Stimulated activated CD4-positive, alpha-beta T cell treated with anti-CD3 and anti-CD28 coated beads, Interleukin-2, amount 100 ng/mL, for 24 hours (primary cell): Measurements from ENCODE around the gene MSANTD2.

ENCODE experiments used
- DNase-seq, 2 donors: peaks; one replicate each; pipeline ENCODE4 v3.0.0-alpha.2; 2020

Gene MSANTD2

DNA sequence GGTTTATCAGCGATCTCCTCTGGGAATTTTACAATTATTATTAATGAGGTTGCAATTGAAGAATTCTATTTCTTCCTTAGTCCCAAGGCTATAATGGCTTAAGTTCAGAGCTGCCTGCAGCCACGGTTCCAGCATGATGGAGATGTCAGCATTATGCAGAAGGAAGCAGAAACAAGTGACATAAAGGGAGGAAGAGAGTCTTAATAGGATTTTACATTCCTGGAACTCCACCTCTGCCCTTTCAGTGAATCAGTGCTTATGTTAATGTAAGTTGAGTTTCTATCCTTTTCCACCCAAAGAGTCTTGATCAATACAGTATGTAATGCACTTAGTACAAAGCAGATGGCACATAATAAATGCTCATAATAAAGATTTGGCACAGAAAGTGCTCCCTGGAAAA is 72.1 kb downstream of the MSANTD2 start:
- no peak for DNase-seq

GRCh38 chr11:124727474-124727873 is 72.7 kb downstream of the MSANTD2 start:
- no peak for DNase-seq

- DNase-seq = no peak
Observed at GRCh38 chr11:124725719-124726105, 74.5 kb downstream of the MSANTD2 start.

DNA sequence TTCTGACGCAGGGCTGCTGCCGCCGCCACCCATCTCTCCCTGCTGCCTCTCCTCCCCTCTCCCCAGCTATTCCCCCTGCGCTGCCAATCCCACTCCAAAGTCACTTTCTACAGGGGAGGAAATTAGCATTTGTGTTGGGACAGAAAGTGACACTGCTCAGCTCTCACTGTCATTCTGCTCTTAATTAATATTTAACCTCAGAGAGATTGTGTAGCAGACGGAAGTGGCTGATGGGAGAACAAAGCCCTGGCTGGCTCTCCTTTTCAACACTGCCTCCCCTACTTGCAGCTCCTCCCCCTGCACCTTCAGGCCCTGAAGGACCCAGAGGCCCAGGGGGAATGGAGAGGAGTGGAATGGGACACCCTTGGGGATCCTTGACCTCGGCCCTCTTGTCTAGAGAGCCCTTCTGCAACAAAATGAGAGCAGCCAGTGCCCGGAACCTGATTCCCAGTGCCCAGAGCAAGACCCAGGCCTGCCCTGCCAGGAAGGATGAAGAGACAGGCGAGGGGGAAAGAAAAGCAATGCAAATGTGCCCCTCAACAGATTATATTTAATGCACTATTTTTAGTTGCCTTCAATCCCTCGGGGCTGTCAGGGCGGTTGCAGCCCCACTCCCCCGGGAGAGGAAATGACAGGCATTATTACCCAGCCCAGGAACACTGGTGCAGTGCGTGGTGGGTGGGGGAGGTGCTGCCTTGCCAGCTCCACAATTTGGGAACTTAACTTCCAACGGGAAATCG is 75.1 kb downstream of the MSANTD2 start:
- no peak for DNase-seq

GRCh38 chr11:124722176-124722575 is 78.0 kb downstream of the MSANTD2 start:
- DNase-seq = no peak

DNA sequence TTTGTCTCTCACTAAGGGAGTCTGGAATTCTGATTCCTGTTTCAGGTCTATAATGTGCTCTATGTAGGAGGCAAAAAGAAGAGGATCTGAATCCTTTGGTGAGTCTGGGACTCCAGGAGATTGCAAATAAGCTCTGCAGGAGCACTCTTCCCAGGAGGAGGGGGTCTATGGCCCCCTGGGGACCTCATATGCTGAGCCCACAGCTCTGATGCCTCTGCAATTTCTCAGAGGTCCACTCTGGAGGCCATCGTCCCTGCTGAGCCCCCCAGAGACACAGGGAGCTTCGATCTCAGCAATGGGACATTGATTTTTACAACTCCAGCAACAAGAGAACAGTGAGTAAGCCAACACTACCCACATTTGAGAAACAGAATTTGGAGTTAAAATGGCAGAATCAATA is 80.7 kb downstream of the MSANTD2 start:
- no peak for DNase-seq

- no peak for DNase-seq
Observed at GRCh38 chr11:124718801-124719200, 81.4 kb downstream of the MSANTD2 start.

DNA sequence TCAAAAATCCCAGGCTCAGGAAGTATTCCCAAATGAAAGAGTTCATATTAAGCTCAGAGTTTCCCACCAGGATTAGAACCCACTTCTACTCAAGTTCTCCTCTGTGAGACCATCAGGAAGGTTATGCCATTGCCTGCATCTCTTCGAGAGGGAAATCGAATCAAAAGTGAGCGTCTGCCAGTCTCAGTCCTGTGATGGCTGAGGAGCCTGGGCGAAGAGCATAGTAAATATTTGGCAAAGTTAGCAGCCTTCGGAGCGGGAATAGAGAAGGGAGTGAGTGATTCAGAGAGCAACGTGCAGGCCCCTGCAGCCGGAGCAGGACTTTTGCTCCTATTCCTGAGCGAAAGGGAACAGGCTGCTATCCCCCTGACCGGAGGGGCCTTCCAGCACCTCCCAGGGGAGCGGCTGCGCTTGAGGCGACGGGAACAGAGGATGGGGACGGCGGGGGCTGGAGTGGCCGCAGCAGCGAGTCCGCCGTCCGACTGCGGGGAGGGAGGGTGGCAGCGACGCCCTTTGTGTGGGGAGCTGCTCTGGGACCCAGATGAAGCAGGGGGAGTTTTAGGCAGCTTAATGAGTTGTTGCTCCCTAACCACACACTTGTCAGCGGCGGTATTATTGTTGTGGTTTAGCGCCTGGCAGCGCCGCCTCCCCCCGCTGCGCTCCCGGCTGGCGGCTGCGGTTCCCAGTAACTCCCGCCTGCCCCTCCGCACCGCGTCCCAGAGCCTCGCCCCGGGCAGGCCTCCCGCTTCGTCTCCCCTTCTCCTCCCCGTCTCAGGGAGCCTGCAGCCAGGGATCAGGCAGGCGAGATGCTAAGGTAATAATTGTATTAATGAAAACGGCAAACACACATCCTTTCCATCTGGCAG is 82.2 kb downstream of the MSANTD2 start:
- peak in 1 of 2 donors; percentile 15 for DNase-seq

- no peak for DNase-seq
Observed at GRCh38 chr11:124717421-124717785, 82.8 kb downstream of the MSANTD2 start.

GRCh38 chr11:124716591-124716990 is 83.6 kb downstream of the MSANTD2 start:
- no peak for DNase-seq
